Common myeloid progenitor, CD34-positive (primary cell): ENCODE results near the gene DLST.

Source experiments
- CTCF ChIA-PET: fragments of 350-600 bp; sonication (Branson Sonifier 250); formaldehyde crosslinking; loops from one replicate; lab custom pipeline; 2021; ENCODE audit warnings: antibody characterized with exemption; lab: Charles Lee
- POLR2A ChIA-PET: fragments of 350-600 bp; sonication (Branson Sonifier 250); formaldehyde crosslinking; loops from one replicate; lab custom pipeline; 2021; ENCODE audit warnings: antibody characterized with exemption; lab: Charles Lee
- DNase-seq, 3 donors: peaks; one replicate each; pipeline versions ENCODE4 v3.0.0 to v3.0.0-alpha.2; 2013
- H3K27ac ChIP-seq, 2 experiments: 1 replicate in 1 of 2; 2 replicates in 1 of 2; pipeline ENCODE4 v1.7.0; 2013; ENCODE audit warnings: inconsistent platforms in 2 of 2, low read length in 2 of 2, mild to moderate bottlenecking in 2 of 2, low read depth in 1 of 2, moderate library complexity in 1 of 2; ENCODE audit not compliant: severe bottlenecking in 2 of 2, insufficient read depth in 1 of 2, poor library complexity in 1 of 2
- H3K27me3 ChIP-seq, 5 experiments: replicated peaks in 2 of 5; 1 replicate in 3 of 5; 2 replicates in 2 of 5; pipeline versions ENCODE4 v1.6.1 to v1.7.0; 2013; ENCODE audit warnings: low read length in 4 of 5, mild to moderate bottlenecking in 2 of 5, moderate library complexity in 2 of 5, inconsistent platforms in 1 of 5; ENCODE audit not compliant: insufficient read depth in 5 of 5, control insufficient read depth in 4 of 5
- H3K36me3 ChIP-seq, 4 experiments: 1 replicate in 2 of 4; 2 replicates in 2 of 4; pipeline versions ENCODE4 v1.6.1 to v1.7.0; 2013; ENCODE audit warnings: low read length in 3 of 4, control low read depth in 1 of 4, mild to moderate bottlenecking in 1 of 4; ENCODE audit not compliant: control insufficient read depth in 4 of 4, insufficient read depth in 4 of 4
- H3K4me1 ChIP-seq, 4 experiments: 1 replicate in 3 of 4; 2 replicates in 1 of 4; pipeline versions ENCODE4 v1.6.1 to v1.7.1; 2013; ENCODE audit warnings: low read length in 3 of 4, mild to moderate bottlenecking in 3 of 4, control low read depth in 1 of 4, inconsistent platforms in 1 of 4, moderate library complexity in 1 of 4; ENCODE audit not compliant: control insufficient read depth in 4 of 4, insufficient read depth in 4 of 4; ENCODE audit errors: control extremely low read depth in 1 of 4
- H3K4me3 ChIP-seq, 7 experiments: 1 replicate in 4 of 7; 2 replicates in 3 of 7; pipeline versions ENCODE4 v1.5.1 to v1.7.0; 2013; ENCODE audit warnings: mild to moderate bottlenecking in 7 of 7, low read length in 6 of 7, moderate library complexity in 6 of 7, inconsistent platforms in 2 of 7, low read depth in 2 of 7, control low read depth in 1 of 7; ENCODE audit not compliant: insufficient read depth in 4 of 7, control insufficient read depth in 1 of 7; ENCODE audit errors: extremely low read depth in 1 of 7
- H3K9me3 ChIP-seq, 5 experiments: 1 replicate in 4 of 5; 2 replicates in 1 of 5; pipeline versions ENCODE4 v1.6.1 to v1.7.1; 2013; ENCODE audit warnings: low read length in 4 of 5, mild to moderate bottlenecking in 2 of 5, inconsistent platforms in 1 of 5, low read depth in 1 of 5, moderate library complexity in 1 of 5; ENCODE audit not compliant: control insufficient read depth in 4 of 5, insufficient read depth in 2 of 5; ENCODE audit errors: control extremely low read depth in 1 of 5
- WGBS: methylation state at CpG from one replicate; pipeline ENCODE4 v1.1.5; 2013; ENCODE audit not compliant: insufficient coverage; 5-methylcytosine and 5-hydroxymethylcytosine counted together

Gene DLST

GRCh38 chr14:74859757-74860552 lies 21.8 kb upstream of the DLST start:
- CTCF ChIA-PET = interaction anchor here (0.6 to 22.1 kb wide), 29 partner anchors 9 to 443 kb away, joined by 3 to 498 read pairs (median 5); partner anchors contain the start of genes DLST, PROX2 and RPS6KL1
- H3K9me3 ChIP-seq = no peaks in the 10 kb centered on the region

GRCh38 chr14:74860899-74861733 lies 20.6 kb upstream of the DLST start:
- no peak overlapping the region for H3K27ac ChIP-seq
- CTCF ChIA-PET = interaction anchor here (0.7 to 22.1 kb wide), 29 partner anchors 10 to 442 kb away, joined by 3 to 498 read pairs (median 4); partner anchors contain the start of genes DLST, PROX2, RPS6KL1 and ZC2HC1C
- no peaks in the 10 kb centered on the region for H3K36me3 ChIP-seq
- WGBS = 24% methylated on average over 5 of the region's 7 CpGs
- DNase-seq = peak; percentile 81 to 90 (median 82)
- H3K9me3 ChIP-seq = no peaks in the 10 kb centered on the region
- peaks cover 6 to 24% (median 17%) of the 10 kb centered on the region in 4 experiments for H3K4me1 ChIP-seq
- no peaks in the 10 kb centered on the region for H3K27me3 ChIP-seq
- no peak overlapping the region for H3K4me3 ChIP-seq
- POLR2A ChIA-PET = interaction anchor here (0.7 kb wide), 1 partner anchor 44 kb away, joined by 7 read pairs; no protein-coding TSS in a partner anchor

More at GRCh38 chr14:74859757-74860552, 21.8 kb upstream of the DLST start:
- Histone ChIP-seq H3K27ac (no peak overlapping the region), H3K4me3 (no peak overlapping the region), H3K27me3 (no peaks in the 10 kb centered on the region), H3K4me1 (peaks cover 6 to 24% (median 19%) of the 10 kb centered on the region in 4 experiments), H3K36me3 (no peaks in the 10 kb centered on the region)
- POLR2A ChIA-PET = no interaction called here
- 96% methylated on average over 6 of the region's 10 CpGs for WGBS
- no peak for DNase-seq

- H3K27ac ChIP-seq = no peak overlapping the region
- no peak overlapping the region for H3K4me3 ChIP-seq
- H3K4me1 ChIP-seq = peaks cover 9 to 26% (median 17%) of the 10 kb centered on the region in 4 experiments
- ChIA-PET POLR2A (no interaction called here), CTCF (interaction anchor here (1.0 to 22.1 kb wide), 15 partner anchors 11 to 234 kb away, joined by 3 to 498 read pairs (median 16); partner anchors contain the start of genes DLST, PROX2 and ZC2HC1C)
- no peaks in the 10 kb centered on the region for H3K9me3 ChIP-seq
- no peak for DNase-seq
- H3K27me3 ChIP-seq = no peaks in the 10 kb centered on the region
- WGBS = 83% methylated on average over 1 of the region's 3 CpGs
- no peaks in the 10 kb centered on the region for H3K36me3 ChIP-seq
Measured at GRCh38 chr14:74861734-74862090, 20.0 kb upstream of the DLST start.

GRCh38 chr14:74863274-74863673 lies 18.4 kb upstream of the DLST start:
- Histone ChIP-seq H3K27me3 (no peaks in the 10 kb centered on the region), H3K36me3 (no peaks in the 10 kb centered on the region), H3K27ac (no peak overlapping the region), H3K9me3 (no peaks in the 10 kb centered on the region), H3K4me3 (peak overlapping the region in 2 of 7 experiments; percentile 12 to 18), H3K4me1 (peaks cover 19 to 41% (median 30%) of the 10 kb centered on the region in 4 experiments)
- WGBS = 31% methylated on average over 8 of the region's 9 CpGs
- DNase-seq = peak in 2 of 3 donors; percentile 63 to 64
- CTCF ChIA-PET = interaction anchor here (0.9 to 22.1 kb wide), 12 partner anchors 13 to 226 kb away, joined by 3 to 498 read pairs (median 22); partner anchors contain the start of genes DLST and PROX2
- POLR2A ChIA-PET = interaction anchor here (0.6 to 1.2 kb wide), 4 partner anchors 10 to 360 kb away, joined by 3 to 8 read pairs (median 4); no protein-coding TSS in a partner anchor

- POLR2A ChIA-PET = interaction anchor here (1.1 kb wide), 1 partner anchor 9 kb away, joined by 3 read pairs; no protein-coding TSS in a partner anchor
- H3K36me3 ChIP-seq = no peaks in the 10 kb centered on the region
- peak in 2 of 3 donors; percentile 39 to 60 for DNase-seq
- no peak overlapping the region for H3K4me3 ChIP-seq
- H3K4me1 ChIP-seq = peaks cover 19 to 43% (median 30%) of the 10 kb centered on the region in 4 experiments
- WGBS = 90% methylated on average over 6 of the region's 9 CpGs
- no peaks in the 10 kb centered on the region for H3K27me3 ChIP-seq
- no peak overlapping the region for H3K27ac ChIP-seq
- no peaks in the 10 kb centered on the region for H3K9me3 ChIP-seq
- CTCF ChIA-PET = interaction anchor here (1.2 to 22.1 kb wide), 6 partner anchors 13 to 225 kb away, joined by 3 to 498 read pairs (median 178); partner anchors contain the start of genes DLST and PROX2
Measured at GRCh38 chr14:74864198-74864597, 17.5 kb upstream of the DLST start.

- no peaks in the 10 kb centered on the region for H3K36me3 ChIP-seq
- no peak overlapping the region for H3K27ac ChIP-seq
- H3K9me3 ChIP-seq = no peaks in the 10 kb centered on the region
- DNase-seq = no peak
- H3K4me3 ChIP-seq = no peak overlapping the region
- CTCF ChIA-PET = interaction anchor here (0.7 to 22.1 kb wide), 5 partner anchors 12 to 124 kb away, joined by 3 to 498 read pairs (median 281); partner anchors contain the start of genes DLST and PROX2
- POLR2A ChIA-PET = no interaction called here
- WGBS = no CpG with 5 or more reads among the region's 5 CpGs
- H3K27me3 ChIP-seq = no peaks in the 10 kb centered on the region
- H3K4me1 ChIP-seq = peaks cover 19 to 43% (median 30%) of the 10 kb centered on the region in 4 experiments
Measured at GRCh38 chr14:74865156-74865555, 16.6 kb upstream of the DLST start.
